HG02642 (cell line): Measurements from ENCODE around the gene NUP205.

Experiments
- ATAC-seq: cut with Tn5 transposase; IDR thresholded peaks from one replicate; pipeline ENCODE4 v1.9.1; 2021; ENCODE audit warnings: mild to moderate bottlenecking; ENCODE audit not compliant: unreplicated experiment, poor library complexity

Gene NUP205

DNA sequence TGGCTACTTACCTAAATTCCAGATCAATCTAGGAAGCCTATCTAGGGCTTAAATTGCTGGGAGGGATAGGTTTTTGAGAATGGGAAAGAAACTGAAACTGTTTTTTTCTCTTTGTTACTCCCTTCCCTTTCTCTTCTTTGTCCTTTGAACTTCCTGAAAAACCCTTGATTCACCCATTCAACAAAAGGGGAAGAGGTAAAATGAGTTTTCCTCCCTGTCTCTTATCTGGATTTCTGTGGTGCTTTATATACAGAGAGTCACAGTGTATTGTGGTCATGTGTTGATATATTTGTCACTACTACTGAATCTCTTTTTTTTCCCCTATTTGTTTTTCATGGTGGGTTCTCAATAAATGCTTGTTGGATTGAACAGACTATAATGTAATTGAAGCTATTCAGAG is 19.8 kb upstream of the NUP205 start:
- no peak for ATAC-seq

DNA sequence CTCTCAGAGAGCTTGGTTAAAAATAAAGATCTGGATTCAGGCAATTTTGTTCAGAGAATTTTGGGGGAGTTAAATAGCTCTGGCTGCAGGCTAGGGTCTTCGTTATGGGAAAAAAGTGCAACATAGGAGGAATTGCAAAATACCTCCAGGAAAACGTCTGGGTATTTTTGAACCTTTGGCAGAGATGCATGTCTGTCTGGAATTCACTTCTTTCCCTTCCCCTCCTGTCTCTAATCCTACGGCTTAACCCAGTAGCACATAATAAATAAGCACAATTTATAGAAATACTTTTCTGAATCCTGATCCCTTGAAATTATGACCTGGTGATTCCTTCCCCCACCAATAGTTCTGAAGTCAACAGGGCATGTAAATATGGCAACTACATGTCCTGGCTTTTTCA is 19.3 kb upstream of the NUP205 start:
- ATAC-seq, result no peak

DNA sequence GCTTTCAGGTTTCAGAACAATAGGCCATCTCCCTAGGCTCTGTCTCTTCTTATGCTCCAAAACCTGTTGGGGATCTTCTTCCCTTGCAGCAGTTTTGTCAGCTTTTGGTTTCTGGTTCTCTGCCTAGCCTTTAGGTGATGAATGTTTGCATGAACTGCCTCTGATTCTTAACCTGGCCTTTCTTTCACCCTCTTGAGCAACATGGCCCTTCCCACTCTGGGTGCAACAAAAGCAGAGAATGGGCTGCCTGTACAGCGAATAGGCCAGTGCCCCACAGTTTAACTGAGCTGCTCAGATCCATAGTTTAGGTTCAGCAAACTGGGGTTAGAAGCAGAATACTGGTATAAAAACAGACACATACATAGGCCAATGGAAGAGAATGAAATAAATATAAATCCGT is 18.1 kb upstream of the NUP205 start:
- ATAC-seq, result no peak

DNA sequence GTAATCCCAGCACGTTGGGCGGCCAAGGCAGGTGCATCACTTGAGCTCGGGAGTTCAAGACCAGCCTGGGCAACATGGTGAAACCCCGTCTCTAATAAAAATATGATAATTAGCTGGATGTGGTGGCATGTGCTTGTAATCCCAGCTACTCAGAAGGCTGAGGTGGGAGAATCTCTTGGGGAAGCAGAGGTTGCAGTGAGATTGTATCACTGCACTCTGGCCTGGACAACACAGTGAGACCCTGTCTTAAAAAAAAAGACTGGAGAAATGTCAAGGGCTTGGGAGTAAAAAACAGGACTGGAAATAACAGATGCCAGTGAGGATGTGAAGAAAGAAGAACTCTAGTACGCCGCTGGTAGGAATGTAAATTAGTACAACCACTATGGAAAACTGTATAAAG is 16.7 kb upstream of the NUP205 start:
- ATAC-seq, result no peak

DNA sequence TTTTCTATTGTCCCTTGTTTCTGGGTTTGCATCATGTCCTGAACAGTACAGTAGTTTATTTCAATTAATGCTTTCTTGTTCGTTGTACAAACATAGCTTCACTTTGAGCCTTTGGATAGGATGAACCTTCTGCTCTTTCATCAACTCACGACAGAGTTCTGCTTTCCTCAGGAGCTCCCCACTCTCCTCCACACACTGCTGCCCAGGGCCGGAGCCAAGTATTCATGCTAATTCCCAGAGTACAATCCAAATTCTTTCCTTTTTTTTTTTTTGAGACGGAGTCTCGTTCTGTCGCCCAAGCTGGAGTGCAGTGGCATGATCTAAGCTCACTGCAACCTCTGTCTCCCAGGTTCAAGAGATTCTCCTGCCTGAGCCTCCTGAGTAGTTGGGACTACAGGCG is 7.5 kb upstream of the NUP205 start:
- ATAC-seq, result no peak

DNA sequence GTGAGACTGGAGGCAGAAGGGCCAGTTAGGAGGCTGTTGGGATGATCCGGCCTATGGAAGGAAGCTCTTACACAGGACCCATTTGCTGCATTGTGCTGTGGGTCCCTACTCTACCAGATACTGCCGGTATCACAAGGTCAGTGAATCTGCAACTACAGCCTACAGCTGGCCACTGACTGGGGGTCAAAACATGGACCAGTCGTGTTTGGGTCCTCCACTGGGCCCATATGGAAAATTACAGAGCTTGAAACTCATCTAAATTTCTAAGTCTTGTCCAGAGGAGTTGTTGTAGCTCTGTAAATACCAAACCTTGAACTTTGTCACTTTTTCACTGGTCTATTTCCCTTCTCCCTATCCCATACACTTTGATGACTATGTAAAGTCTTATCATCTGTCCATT is 5.6 kb upstream of the NUP205 start:
- no peak for ATAC-seq

DNA sequence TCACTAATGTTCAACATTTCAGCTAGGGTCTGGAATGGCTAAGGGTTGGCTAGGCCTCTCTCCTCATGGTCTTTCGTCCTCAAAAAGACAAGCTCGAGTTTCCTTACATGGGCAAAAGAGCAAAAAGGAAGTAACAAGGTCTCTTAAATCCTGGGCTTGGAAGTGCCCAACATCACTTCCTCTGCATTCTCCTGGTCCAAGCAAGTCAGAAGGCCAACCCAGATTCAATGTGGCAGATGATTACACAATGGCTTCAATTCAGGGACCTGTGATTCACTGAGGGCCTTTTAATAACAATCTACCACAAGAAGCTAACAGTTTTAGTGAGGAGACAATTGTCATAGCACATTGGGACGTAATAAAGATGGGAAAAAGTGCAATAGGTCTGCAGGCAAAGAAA is 4.4 kb upstream of the NUP205 start:
- ATAC-seq, result no peak

DNA sequence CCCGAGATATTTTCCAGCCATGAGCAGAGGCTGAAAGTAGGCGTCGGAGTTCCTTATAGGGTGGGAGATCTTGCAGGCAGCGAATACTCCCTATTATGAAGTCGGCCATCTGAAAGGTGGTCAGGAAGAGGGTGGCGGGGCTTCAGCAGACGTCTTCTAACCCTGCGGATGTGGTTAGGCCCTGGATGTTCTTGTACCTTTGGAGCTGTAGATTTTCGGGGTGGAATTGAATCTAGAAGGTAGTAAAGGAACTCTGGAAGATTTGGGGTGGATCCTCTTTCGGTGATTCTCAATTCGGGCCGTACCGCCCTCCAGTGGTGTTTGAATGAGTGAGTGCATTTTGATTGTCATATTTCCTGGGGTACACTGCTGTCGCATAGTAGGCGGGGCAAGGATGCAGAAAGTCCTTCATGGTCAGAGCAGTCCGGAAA is 635 bp downstream of the NUP205 start:
- peak; percentile 73 for ATAC-seq

DNA sequence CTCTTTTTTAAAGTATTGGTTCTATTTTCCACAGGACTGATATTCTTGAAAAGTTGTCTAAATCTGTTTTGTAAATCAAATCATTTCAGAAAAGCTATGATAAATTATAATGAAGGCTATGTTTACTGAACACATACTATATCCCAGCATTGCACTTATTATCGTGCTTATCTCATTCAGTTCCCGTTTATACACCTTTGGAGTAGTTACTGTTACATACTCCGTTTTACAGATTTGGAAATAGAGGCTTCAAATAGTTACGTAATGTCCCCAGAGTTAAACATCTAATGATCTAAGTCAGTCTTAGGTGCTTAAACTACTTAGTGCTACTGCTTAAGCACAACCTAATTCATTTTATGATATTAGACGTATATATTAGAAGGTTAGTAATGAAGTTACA is 1.2 kb downstream of the NUP205 start:
- no peak for ATAC-seq

DNA sequence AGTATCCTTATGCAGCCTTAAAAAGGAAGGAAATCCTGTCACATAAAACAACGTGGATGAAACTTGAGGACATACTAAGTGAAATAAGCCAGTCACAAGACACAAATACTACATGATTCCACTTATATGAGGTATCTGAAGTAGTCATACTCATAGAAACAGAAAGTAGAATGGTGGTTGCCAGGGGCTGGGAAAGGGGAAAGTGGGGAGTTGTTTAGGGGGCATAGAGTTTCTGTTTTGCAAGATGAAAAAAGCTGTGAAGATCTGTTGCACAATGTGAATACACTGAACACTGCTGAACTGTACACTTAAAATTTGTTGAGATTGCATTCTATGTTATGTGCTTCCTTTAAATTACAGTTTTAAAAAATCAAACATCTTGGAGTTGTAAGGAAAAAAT is 2.9 kb downstream of the NUP205 start:
- no peak for ATAC-seq

DNA sequence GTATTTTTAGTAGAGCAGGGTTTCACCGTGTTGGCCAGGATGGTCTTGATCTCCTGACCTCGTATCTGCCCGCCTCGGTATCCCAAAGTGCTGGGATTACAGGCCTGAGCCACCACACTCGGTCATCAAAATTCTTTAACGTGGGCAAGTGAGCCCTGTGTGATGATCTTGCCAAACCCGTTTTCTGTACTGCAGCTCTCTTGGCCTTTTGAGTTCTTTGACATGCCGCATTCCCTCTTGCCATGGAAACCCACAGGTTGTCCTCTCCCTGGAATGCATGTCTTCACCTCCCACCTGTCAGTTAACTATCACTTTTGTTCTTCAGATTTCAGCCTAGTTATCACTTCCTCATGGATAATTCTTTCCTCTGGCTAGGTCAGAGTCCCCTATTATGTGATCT is 5.0 kb downstream of the NUP205 start:
- no peak for ATAC-seq

DNA sequence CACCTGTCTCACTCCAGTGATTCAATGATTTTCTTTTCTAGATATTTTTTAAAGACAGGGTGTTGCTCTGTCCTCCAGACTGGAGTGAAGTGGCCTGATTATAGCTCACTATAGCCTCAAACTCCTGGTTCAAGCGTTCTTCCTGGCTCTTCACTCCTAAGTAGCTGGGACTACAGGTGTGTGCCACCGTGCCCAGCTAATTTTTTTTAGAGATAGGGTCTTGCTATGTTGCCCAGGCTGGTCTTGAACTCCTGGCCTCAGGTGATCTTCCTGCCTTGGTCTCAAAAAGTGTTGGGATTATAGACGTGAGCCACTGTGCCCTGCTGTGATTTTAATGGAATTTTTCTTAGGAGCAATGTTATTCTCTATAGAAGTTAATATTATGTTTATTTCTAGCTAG is 14.1 kb downstream of the NUP205 start:
- ATAC-seq, result no peak

DNA sequence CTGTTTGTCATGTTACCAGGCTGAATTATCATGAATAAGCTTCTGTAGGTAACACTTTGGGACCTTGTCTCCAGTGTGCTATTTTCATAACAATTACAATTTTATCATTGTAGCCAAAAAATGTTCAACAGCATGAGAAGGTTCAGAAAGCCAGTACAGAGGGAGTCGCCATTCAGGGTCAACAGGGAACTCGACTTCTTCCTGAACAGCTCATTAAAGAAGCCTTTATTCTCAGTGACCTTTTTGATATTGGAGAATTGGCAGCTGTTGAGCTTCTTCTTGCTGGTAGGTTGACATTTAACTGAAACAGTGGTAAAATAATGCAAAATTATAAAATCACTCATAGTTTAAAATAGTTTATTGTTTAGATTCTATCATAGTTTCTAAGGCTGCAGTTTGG is 15.8 kb downstream of the NUP205 start:
- ATAC-seq, result no peak

DNA sequence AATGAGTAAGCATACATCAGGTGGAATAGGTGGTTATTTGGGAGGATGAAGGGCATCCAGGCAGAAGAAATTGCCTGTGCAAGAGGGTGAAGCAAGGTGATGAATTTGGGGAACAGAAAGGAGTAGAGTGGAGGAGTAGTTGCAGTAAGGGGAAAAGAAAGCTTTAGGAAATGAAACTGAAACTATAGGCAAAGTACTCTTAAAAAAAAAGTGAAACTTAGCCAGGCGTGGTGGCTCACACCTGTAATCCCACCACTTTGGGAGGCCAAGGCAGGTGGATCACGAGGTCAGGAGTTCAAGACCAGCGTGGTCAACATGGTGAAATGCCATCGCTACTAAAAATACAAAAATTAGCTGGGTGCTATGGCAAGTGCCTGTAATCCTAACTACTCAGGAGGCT is 17.6 kb downstream of the NUP205 start:
- peak; percentile 60 for ATAC-seq

DNA sequence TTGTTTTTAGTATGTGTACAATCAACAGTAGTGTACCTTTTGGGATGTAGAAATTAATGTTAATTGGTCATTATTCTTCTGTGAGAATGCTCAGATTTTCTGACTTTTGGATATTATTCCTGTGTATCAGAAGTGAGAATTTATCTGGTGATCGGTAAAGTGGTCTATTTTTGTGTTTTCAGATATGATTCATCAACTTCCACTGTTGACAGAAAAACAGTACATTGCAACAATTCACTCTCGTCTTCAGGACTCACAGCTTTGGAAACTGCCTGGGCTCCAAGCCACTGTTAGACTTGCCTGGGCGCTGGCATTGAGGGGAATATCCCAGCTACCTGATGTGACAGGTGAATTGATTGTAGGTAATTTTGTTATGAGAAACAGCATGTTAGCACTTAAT is 20.9 kb downstream of the NUP205 start:
- ATAC-seq, result no peak

DNA sequence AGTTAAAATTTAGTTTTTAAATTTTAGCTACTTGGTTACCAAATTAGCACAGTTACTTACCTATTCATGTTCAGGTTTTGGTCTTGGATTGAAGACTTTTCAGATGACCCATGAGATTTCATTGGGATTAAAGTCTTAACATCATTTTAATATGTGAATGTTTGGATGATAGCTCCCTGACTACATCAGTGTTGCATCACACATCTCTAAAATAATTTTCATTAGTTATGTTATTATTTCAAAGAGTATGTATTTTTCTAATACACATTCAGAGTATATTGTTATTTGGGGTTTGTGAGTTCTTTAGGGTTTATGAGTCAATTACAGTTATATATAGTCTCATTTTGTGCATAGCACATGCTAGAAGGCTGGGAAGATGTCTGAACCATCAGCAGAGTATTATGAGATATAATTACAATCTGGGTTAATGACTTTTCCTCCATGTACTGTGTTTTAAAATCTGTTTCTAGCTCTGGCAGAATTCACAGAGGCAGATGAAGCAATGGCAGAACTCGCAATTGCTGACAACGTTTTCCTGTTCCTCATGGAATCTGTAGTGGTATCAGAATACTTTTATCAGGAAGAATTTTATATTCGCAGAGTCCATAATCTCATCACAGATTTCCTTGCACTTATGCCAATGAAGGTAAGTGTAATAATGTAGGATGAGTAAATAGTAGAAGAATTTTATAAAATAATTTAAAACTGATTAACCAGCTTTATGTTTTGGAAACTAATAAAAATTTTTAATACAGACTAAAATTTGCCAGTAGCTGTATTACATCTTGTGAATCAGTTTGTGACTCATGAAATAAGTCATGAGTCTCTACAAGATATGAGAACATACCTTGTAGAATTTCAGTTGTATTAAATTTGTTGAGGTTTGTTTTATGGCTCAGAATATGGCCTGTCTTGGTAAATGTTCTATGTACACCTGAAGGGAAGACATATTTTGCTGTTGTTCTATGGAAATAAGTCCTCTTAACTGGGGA is 26.9 kb downstream of the NUP205 start:
- ATAC-seq, result no peak

DNA sequence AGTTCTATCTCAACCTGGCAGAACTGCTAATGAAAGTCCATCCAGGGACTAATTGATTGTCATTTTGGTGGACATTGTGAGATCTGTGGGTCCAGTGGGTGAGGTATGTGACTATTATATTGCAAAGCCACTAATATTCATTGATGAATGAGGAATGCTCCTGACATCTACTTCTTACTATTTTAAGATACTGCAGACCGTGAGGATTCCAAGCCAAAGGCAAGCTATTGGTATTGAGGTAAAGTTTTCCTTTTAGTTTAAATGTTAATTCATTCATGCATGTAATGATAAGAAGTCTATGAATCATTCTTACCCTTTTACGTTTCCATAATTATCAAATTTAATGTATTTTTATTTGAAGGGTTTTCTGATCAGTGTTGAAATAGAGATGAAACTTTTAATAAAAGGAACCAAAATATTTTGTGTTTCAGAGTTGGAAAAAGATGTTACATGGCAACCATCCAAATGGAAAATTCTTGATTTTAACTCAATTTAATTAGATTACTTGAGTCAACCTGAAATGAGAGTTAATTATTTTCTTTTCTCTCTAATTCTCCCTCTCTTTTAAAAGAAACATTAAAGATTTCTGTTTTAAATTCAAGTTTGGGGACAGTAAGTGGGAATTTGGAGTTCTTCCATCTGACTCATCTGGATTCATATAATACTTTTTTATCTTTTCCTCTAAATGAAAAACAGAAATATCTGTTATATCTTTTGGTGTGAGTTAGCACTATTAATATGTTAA is 39.6 kb downstream of the NUP205 start:
- no peak for ATAC-seq

DNA sequence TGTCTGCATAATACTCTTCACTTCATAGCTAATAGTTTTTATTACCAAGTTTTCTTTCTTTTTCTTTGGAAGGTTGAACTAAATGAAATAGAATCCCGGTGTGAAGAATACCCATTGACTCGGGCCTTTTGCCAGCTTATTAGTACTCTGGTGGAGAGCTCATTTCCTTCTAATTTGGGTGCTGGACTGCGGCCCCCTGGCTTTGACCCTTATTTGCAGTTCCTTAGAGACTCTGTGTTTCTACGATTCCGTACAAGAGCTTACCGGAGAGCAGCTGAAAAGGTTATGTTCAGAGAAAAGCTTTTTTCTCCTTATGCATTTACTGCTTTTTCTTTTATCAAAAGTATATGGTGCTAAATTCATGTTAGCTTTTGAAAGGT is 40.2 kb downstream of the NUP205 start:
- no peak for ATAC-seq

DNA sequence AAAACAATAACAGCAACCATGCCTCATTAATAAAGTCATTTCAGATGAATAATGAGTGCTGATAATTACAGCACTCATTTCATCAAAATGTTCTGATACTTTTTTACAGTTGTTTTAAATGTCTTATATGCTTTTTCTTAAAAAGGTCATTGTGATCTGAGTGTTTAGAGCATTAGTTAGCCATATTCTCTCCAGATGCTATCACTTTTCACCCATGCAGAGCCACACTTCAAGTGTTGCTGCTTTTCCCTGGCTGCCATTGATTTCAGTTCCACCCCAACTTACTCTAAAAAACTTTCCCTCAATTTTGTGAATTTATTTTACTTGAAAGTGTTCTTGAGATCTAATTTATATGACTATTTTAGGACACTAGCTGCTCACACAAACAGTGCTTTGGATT is 41.8 kb downstream of the NUP205 start:
- ATAC-seq, result no peak

DNA sequence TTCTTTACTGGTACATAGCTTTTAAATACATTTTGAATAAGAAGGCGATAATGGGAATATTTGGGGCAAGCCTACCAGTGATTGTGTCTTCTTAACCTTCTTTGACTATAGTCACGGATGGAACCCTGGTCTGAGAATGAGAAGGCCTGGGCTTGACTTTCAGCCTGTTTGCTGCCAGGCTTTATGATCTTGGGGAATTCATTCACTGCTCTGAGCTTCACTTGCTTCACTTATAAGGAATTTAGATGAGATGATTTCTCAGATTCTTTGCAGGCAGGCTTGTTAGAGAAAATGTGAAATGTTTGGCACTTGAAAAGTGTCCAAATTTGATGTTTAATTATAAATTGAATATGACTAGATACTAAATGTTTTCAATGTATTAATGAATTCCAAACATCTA is 42.5 kb downstream of the NUP205 start:
- ATAC-seq, result no peak

DNA sequence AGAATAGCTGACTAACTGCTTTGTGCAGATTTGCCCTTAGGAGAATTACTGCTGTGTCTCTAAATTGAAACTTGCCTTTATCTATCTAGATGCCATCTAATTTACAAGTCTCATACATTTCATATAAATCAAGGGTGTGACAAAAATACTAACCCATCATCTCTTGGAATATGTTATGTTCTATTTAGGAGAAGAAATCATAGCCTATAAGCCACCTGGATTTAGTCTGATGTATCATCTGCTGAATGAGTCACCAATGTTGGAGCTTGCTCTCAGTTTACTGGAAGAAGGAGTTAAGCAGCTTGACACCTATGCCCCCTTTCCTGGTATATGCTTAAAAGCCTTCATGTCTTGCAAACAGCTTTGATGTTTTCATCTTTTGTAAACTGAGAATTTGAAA is 43.5 kb downstream of the NUP205 start:
- ATAC-seq, result no peak

DNA sequence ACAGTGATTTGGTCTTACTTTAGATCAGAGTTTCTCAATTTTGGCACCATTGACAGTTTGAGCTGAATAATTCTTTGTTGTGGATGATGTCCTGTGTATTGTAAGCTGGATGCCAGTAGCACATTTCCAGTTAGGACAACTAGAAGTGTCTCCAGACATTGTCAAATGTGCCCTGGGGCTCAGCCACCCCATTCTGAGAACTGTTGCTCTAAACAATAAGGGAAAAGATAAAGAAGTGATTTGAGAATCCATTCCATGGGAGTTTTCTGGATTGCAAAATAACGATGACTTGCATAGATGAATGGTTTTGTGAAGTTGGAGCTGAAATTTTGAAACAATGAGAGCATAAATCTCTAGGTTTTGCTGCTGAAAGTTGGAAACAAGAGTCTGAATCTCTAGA is 44.6 kb downstream of the NUP205 start:
- ATAC-seq, result no peak
